ENCODE results near the gene MRPL57. TPM values are rescaled to one million over a fixed set of nuclear protein-coding genes. Genes with fewer than 3 reads are reported as not detected.
"Not testable (repeated sequence)": the region's sequence is repeated elsewhere in the genome, so short reads cannot be mapped to it uniquely, and the experiment has no call there.

Gene MRPL57
- 10 to 100 TPM; 18.0 to 30.3 TPM for total RNA-seq

DNA sequence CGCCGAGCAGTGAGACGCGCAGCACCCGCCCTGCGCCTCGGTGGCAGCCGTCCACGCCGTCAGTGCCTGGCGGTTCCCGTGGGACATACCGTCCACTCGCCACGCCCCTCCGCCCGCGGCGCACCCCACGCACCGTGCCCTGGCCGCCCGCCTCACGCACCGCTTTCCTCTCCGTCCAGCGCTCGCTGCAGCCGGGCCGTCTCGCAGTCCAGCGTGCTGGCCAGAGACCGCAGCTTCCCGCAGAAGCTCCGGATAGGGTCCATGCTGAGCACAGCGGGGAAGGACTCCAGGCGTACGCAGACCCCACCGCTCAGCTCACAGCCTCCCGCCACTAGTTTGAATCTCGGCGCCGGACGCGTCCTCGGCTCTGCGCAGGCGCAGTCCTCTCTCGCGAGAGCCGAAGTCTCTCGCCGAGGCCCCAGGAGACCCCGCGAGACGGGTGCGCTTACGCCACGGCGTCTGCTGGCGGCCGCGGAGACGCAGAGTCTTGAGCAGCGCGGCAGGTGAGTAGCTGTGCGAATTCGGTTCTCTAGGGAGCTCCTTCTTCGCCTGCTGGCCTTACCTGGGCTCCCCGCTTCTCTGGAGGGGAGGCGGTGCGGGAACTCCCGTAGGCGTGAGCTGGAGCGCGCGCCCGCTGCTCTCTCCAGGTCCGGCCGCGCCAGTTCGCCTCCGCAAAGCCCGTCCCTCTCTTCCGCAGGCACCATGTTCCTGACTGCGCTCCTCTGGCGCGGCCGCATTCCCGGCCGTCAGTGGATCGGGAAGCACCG lies at the start of gene MRPL57, which contains the start of gene SKA3:
Gene MRPL57, plus strand, starts transcription at position 444 of the 767 bp plus-strand sequence. Its CDS starts 259 bp downstream, at position 703.
Gene SKA3, minus strand, starts transcription at position 338 of the 767 bp plus-strand sequence. Its CDS starts 75 bp downstream, at position 263.
- Histone ChIP-seq H3K27ac (peak within 1 kb of the TSS; percentile 82 to 83), H3K27me3 (replicated peaks; ENCODE audit: insufficient read depth) (no peaks in the 10 kb centered on the region), H3K9me3 (no peaks in the 10 kb centered on the region), H3K4me1 (ENCODE audit: control insufficient read depth in 1 of 2, low read depth in 2 of 2) (peaks cover 9 to 18% of the 10 kb centered on the region in 2 donors), H3K36me3 (no peaks in the 10 kb centered on the region), H3K4me3 (peak within 1 kb of the TSS; percentile 84)
- DNase-seq (ENCODE audit: low spot score) (peak; percentile 49), ATAC-seq (ENCODE audit: insufficient number of reproducible peaks, low FRiP score, low read depth) (peak; percentile 97)
- TF ChIP-seq, protein P1, sequence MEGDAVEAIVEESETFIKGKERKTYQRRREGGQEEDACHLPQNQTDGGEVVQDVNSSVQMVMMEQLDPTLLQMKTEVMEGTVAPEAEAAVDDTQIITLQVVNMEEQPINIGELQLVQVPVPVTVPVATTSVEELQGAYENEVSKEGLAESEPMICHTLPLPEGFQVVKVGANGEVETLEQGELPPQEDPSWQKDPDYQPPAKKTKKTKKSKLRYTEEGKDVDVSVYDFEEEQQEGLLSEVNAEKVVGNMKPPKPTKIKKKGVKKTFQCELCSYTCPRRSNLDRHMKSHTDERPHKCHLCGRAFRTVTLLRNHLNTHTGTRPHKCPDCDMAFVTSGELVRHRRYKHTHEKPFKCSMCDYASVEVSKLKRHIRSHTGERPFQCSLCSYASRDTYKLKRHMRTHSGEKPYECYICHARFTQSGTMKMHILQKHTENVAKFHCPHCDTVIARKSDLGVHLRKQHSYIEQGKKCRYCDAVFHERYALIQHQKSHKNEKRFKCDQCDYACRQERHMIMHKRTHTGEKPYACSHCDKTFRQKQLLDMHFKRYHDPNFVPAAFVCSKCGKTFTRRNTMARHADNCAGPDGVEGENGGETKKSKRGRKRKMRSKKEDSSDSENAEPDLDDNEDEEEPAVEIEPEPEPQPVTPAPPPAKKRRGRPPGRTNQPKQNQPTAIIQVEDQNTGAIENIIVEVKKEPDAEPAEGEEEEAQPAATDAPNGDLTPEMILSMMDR (IDR thresholded peaks at IDR 0.05) = no peak

DNA sequence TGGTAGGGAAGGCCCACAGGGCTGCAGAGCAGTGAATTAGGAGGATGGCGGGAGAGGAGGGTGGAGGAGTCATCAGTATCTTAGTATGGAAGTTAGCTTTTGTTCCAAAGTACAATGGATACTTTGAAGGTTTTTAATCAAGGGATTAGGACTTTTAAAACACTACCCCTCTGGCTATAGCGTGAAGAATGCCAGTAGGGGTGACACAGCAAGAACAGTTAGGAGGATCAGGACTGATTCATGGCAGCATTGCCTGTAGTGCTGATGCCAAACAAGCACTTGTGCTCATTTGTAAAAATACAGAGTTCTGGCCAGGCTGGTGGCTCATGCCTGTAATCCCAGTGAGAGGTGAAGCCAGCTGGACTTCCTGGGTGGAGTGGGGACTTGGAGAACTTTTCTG lies 46.3 kb upstream of the MRPL57 start:
- H3K4me3 ChIP-seq = no peak overlapping the region
- no peaks in the 10 kb centered on the region for H3K36me3 ChIP-seq
- H3K9me3 ChIP-seq = no peaks in the 10 kb centered on the region
- TF ChIP-seq, protein P1 (IDR thresholded peaks at IDR 0.05) = no peak
- ATAC-seq (ENCODE audit: insufficient number of reproducible peaks, low FRiP score, low read depth) = no peak
- no peak for DNase-seq (ENCODE audit: low spot score)
- no peaks in the 10 kb centered on the region for H3K4me1 ChIP-seq (ENCODE audit: control insufficient read depth in 1 of 2, low read depth in 2 of 2)
- H3K27ac ChIP-seq = no peak overlapping the region
- no peaks in the 10 kb centered on the region for H3K27me3 ChIP-seq (replicated peaks; ENCODE audit: insufficient read depth)

DNA sequence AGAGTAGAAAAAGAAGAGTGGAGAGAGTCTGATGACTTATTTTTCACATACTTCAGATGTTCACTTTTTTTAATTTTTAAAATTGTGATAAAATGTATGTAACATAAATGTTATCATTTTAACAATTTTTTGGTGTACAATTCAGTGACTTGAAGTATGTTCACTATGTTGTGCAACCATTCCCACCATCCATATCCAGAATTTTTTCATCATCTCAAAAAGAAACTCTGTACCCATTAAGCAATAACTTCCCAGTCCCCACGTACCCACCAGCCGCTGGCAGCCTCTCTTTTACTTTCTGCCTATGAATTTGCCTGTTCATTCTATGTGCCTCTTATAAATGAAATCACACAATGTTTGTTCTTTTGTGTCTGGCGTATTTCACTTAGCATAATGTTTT lies 43.4 kb upstream of the MRPL57 start:
- no peak overlapping the region for H3K4me3 ChIP-seq
- no peaks in the 10 kb centered on the region for H3K9me3 ChIP-seq
- DNase-seq (ENCODE audit: low spot score) (no peak), ATAC-seq (ENCODE audit: insufficient number of reproducible peaks, low FRiP score, low read depth) (no peak)
- no peaks in the 10 kb centered on the region for H3K36me3 ChIP-seq
- TF ChIP-seq, protein P1 (IDR thresholded peaks at IDR 0.05) = no peak
- no peak overlapping the region for H3K27ac ChIP-seq
- no peaks in the 10 kb centered on the region for H3K4me1 ChIP-seq (ENCODE audit: control insufficient read depth in 1 of 2, low read depth in 2 of 2)
- no peaks in the 10 kb centered on the region for H3K27me3 ChIP-seq (replicated peaks; ENCODE audit: insufficient read depth)

DNA sequence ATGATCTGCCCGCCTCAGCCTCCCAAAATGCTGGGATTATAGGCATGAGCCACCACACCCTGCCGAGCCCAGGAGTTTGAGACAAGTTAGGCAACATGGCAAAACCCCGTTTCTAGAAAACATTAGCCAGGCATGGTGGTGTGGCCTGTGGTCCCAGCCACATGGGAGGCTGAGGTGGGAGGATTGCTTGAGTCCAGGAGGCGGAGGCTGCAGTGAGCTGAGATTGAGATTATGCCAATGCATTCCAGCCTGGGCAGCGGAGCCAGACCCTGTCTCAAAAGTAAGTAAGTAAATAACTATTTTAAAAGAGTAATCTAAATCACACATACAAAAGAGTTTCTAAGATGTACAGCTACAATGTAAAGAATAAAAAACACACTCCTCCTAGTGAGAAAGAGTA lies 42.0 kb upstream of the MRPL57 start:
- ATAC-seq (ENCODE audit: insufficient number of reproducible peaks, low FRiP score, low read depth) = no peak

DNA sequence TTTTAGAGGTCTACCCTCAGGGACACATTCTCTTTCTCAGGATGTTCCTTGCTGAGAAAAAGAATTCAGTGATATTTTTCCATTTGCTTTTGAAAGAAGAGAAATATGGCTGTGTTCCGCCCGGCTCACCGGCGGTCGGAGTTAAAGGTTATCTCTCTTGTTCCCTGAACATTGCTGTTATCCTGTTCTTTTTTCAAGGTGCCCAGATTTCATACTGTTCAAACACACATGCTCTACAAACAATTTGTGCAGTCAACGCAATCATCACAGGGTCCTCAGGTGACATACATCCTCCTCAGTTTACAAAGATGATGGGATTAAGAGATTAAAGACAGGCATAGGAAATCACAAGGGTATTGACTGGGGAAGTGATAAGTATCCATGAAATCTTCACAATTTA lies 40.6 kb upstream of the MRPL57 start:
- not testable (repeated sequence) for DNase-seq (ENCODE audit: low spot score); H3K4me3 ChIP-seq; H3K9me3 ChIP-seq; H3K36me3 ChIP-seq; H3K4me1 ChIP-seq (ENCODE audit: control insufficient read depth in 1 of 2, low read depth in 2 of 2); H3K27me3 ChIP-seq (replicated peaks; ENCODE audit: insufficient read depth); H3K27ac ChIP-seq; ATAC-seq (ENCODE audit: insufficient number of reproducible peaks, low FRiP score, low read depth)

More for the DNA sequence above, 42.0 kb upstream of the MRPL57 start:
- Histone ChIP-seq H3K27ac (no peak overlapping the region), H3K4me1 (ENCODE audit: control insufficient read depth in 1 of 2, low read depth in 2 of 2) (no peaks in the 10 kb centered on the region), H3K27me3 (replicated peaks; ENCODE audit: insufficient read depth) (no peaks in the 10 kb centered on the region), H3K9me3 (no peaks in the 10 kb centered on the region), H3K4me3 (no peak overlapping the region), H3K36me3 (no peaks in the 10 kb centered on the region)
- no peak for DNase-seq (ENCODE audit: low spot score)
- TF ChIP-seq, protein P1 (IDR thresholded peaks at IDR 0.05) = no peak

Measured in thoracic aorta (tissue), 2 donors.